Karpas-422 (cell line): ENCODE measurements around the gene ACSF3. TPM values are rescaled to one million over a fixed set of nuclear protein-coding genes. Genes with fewer than 3 reads are reported as not detected.
"Not testable (repeated sequence)": the region's sequence is repeated elsewhere in the genome, so short reads cannot be mapped to it uniquely, and the experiment has no call there.

Experiments
- DNase-seq: peaks from one replicate; pipeline ENCODE4 v3.0.0-alpha.2; 2015
- H2AFZ ChIP-seq: fragments of 200-600 bp; sonication (generic); 2 replicates; pipeline ENCODE4 v1.6.1; 2014; ENCODE audit warnings: antibody characterized with exemption, low read length, mixed read lengths
- H3K27ac ChIP-seq: fragments of 200-600 bp; sonication (generic); 2 replicates; pipeline ENCODE4 v1.5.1; 2014; ENCODE audit warnings: mild to moderate bottlenecking, low read length, moderate library complexity
- H3K27me3 ChIP-seq: fragments of 200-600 bp; sonication (generic); 2 replicates; pipeline ENCODE4 v1.6.1; 2014; ENCODE audit warnings: low read length, mixed read lengths
- H3K36me3 ChIP-seq: fragments of 200-600 bp; sonication (generic); 2 replicates; pipeline ENCODE4 v1.6.1; 2014; ENCODE audit warnings: low read length, mixed read lengths; ENCODE audit not compliant: insufficient read depth
- H3K4me1 ChIP-seq: fragments of 200-600 bp; sonication (generic); 2 replicates; pipeline ENCODE4 v1.6.1; 2014; ENCODE audit warnings: mild to moderate bottlenecking, low read length, mixed read lengths
- H3K4me2 ChIP-seq: fragments of 200-600 bp; sonication (generic); 2 replicates; pipeline ENCODE4 v1.6.1; 2014; ENCODE audit warnings: low read length, low read depth, mild to moderate bottlenecking; ENCODE audit not compliant: poor library complexity, severe bottlenecking
- H3K4me3 ChIP-seq: fragments of 200-600 bp; sonication (generic); 2 replicates; pipeline ENCODE4 v1.5.1; 2014; ENCODE audit warnings: mild to moderate bottlenecking, antibody characterized with exemption, low read length, mixed read lengths
- H3K79me2 ChIP-seq: fragments of 200-600 bp; sonication (generic); 2 replicates; pipeline ENCODE4 v1.6.1; 2014; ENCODE audit warnings: mild to moderate bottlenecking, low read length, mixed read lengths
- H3K9ac ChIP-seq: fragments of 200-600 bp; sonication (generic); 2 replicates; pipeline ENCODE4 v1.6.0; 2014; ENCODE audit warnings: low read length
- H3K9me2 ChIP-seq: fragments of 200-600 bp; sonication (generic), shearing (Covaris generic); replicated peaks from 2 replicates; pipeline ENCODE4 v1.6.0; 2014; ENCODE audit warnings: mild to moderate bottlenecking, low read length, moderate library complexity; ENCODE audit not compliant: insufficient read depth
- H3K9me3 ChIP-seq: fragments of 300-700, 200-600 bp; sonication (generic); 2 replicates; pipeline ENCODE4 v1.6.1; 2014; ENCODE audit warnings: low read length, mixed read lengths
- H4K20me1 ChIP-seq: fragments of 200-600 bp; sonication (generic); 2 replicates; pipeline ENCODE4 v1.6.1; 2014; ENCODE audit warnings: mild to moderate bottlenecking, antibody characterized with exemption, low read length, low read depth; ENCODE audit not compliant: insufficient read depth
- total RNA-seq: library from RNA; depleted of rRNA; stranded (reverse); fragments of >200 nt; shearing (Covaris generic); gene quantifications from 2 replicates; pipeline ENCODE4 v1.2.3, GENCODE V29; 2014; ENCODE audit warnings: low replicate concordance

Gene ACSF3
- total RNA-seq, 1 experiment from 2014 or later = 30.4 TPM

DNA sequence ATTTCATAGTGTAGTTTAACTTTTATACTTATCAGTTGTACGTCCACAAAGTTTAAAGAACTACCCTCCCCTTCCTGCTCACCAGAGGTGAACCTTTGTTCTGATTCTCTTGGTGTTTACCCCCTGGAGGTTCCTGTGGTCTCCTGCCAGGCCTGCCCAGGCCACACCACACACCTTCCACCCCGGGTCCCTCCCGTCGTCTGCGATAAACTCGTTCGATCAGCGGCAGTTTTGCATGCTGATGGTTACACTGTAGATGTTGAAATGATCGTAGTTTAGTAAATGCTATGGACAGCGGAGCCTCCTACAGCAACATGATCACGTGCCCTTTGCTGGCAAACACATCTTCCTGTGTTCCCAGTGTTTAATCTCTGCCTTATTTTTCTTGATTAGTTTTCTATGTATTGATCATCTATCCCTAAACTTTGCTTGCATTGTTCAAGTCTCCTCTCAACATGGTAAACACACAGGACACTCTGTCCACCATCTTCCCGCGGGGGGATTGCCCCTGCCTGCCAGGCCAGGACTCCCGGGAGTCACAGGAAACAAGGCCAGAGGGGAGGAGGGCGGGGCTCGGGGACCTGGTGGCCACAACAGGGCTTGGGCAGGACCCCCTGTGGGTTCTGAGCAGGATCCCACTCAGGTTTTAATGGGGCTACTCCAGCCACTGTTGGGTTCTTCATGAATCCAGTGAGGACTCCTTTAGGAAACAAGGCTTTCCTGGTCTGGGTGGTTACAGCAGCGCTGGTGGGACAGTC, 2.8 kb upstream of the ACSF3 start:
- peaks cover 20% of the 10 kb centered on the region for H3K4me1 ChIP-seq
- no peaks in the 10 kb centered on the region for H3K27me3 ChIP-seq
- H2AFZ ChIP-seq = no peak overlapping the region
- H3K9me2 ChIP-seq = no peaks in the 10 kb centered on the region
- H3K9ac ChIP-seq = no peak overlapping the region
- H3K36me3 ChIP-seq = no peaks in the 10 kb centered on the region
- peaks cover 10% of the 10 kb centered on the region; the same call in 1 of the 2 replicates for H4K20me1 ChIP-seq
- no peak overlapping the region for H3K27ac ChIP-seq
- no peak overlapping the region for H3K4me3 ChIP-seq
- H3K4me2 ChIP-seq = no peak overlapping the region
- H3K79me2 ChIP-seq = peaks cover 16% of the 10 kb centered on the region
- DNase-seq = no peak
- H3K9me3 ChIP-seq = no peaks in the 10 kb centered on the region

DNA sequence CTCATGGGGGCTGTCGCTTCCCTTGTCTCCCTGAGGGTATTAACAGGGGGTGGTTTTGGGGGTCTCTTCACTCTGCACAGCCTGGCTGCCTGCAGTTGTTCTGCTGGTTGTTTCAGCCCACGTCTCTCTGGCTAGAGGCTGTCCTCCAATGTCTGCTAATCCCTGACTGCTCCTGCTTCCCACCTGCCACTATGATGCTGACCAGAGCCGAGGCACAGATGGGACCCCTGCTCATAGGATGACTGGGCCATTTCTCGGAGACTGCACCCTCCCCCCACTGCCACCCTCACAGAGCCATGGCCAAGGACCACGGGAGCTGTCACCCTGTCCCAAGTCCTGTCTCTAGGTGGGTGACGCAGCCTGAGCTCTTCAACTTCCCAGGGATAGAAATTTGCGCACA, 1.6 kb upstream of the ACSF3 start:
- Histone ChIP-seq H4K20me1 (peaks cover 22% of the 10 kb centered on the region; the same call in 1 of the 2 replicates), H3K4me2 (no peak overlapping the region), H3K9me2 (no peaks in the 10 kb centered on the region), H3K36me3 (no peaks in the 10 kb centered on the region), H3K79me2 (peaks cover 24% of the 10 kb centered on the region), H3K4me1 (peaks cover 26% of the 10 kb centered on the region), H3K27ac (no peak overlapping the region), H3K9ac (no peak overlapping the region), H3K27me3 (no peaks in the 10 kb centered on the region), H2AFZ (no peak overlapping the region), H3K4me3 (no peak overlapping the region), H3K9me3 (no peaks in the 10 kb centered on the region)
- no peak for DNase-seq

- H3K79me2 ChIP-seq = peaks cover 30% of the 10 kb centered on the region
- H3K36me3 ChIP-seq, H3K9me3 ChIP-seq, H3K27ac ChIP-seq, H3K9me2 ChIP-seq, DNase-seq, H2AFZ ChIP-seq, H3K27me3 ChIP-seq: not testable (repeated sequence)
- peaks cover 30% of the 10 kb centered on the region; the same call in 1 of the 2 replicates for H4K20me1 ChIP-seq
- peak overlapping the region; percentile 91 for H3K9ac ChIP-seq
- H3K4me2 ChIP-seq = peak overlapping the region; percentile 71
- H3K4me1 ChIP-seq = peaks cover 38% of the 10 kb centered on the region
- H3K4me3 ChIP-seq = peak overlapping the region; percentile 99
These were observed 425 bp upstream of the ACSF3 start for GRCh38 chr16:89093252-89093601.

GRCh38 chr16:89094252-89094879, 714 bp downstream of the ACSF3 start:
- Histone ChIP-seq H3K4me1 (peaks cover 50% of the 10 kb centered on the region), H3K4me2 (peak overlapping the region; percentile 84), H3K27ac (peak overlapping the region; percentile 51; the same call in 1 of the 2 replicates), H3K9ac (peak overlapping the region; percentile 91), H3K79me2 (peaks cover 38% of the 10 kb centered on the region), H3K4me3 (peak overlapping the region; percentile 99), H3K27me3 (no peaks in the 10 kb centered on the region), H2AFZ (peak overlapping the region; percentile 94), H3K9me3 (no peaks in the 10 kb centered on the region), H4K20me1 (peaks cover 37% of the 10 kb centered on the region; the same call in 1 of the 2 replicates), H3K36me3 (no peaks in the 10 kb centered on the region; the same call in 1 of the 2 replicates), H3K9me2 (no peaks in the 10 kb centered on the region)
- peak; percentile 53 for DNase-seq

GRCh38 chr16:89094880-89095258, 1.2 kb downstream of the ACSF3 start:
- Histone ChIP-seq H3K9ac (peak overlapping the region; percentile 91), H3K9me2 (no peaks in the 10 kb centered on the region), H3K4me3 (peak overlapping the region; percentile 99), H3K4me2 (peak overlapping the region; percentile 84), H3K79me2 (peaks cover 44% of the 10 kb centered on the region), H3K27ac (peak overlapping the region; percentile 51; the same call in 1 of the 2 replicates), H3K36me3 (no peaks in the 10 kb centered on the region; the same call in 1 of the 2 replicates), H4K20me1 (peaks cover 42% of the 10 kb centered on the region; the same call in 1 of the 2 replicates), H3K27me3 (no peaks in the 10 kb centered on the region), H3K4me1 (peaks cover 52% of the 10 kb centered on the region), H2AFZ (no peak overlapping the region), H3K9me3 (no peaks in the 10 kb centered on the region)
- DNase-seq = no peak

- Histone ChIP-seq H3K79me2 (peaks cover 50% of the 10 kb centered on the region), H3K4me1 (peaks cover 52% of the 10 kb centered on the region), H3K36me3 (no peaks in the 10 kb centered on the region; the same call in 1 of the 2 replicates), H2AFZ (no peak overlapping the region), H3K9me3 (no peaks in the 10 kb centered on the region), H3K27me3 (no peaks in the 10 kb centered on the region), H3K27ac (no peak overlapping the region; the same call in 1 of the 2 replicates), H3K4me3 (peak overlapping the region; percentile 99), H3K4me2 (peak overlapping the region; percentile 84), H3K9me2 (no peaks in the 10 kb centered on the region), H4K20me1 (peaks cover 48% of the 10 kb centered on the region; the same call in 1 of the 2 replicates), H3K9ac (peak overlapping the region; percentile 91)
- peak; percentile 49 for DNase-seq
These were observed 1.9 kb downstream of the ACSF3 start for GRCh38 chr16:89095491-89095951.

DNA sequence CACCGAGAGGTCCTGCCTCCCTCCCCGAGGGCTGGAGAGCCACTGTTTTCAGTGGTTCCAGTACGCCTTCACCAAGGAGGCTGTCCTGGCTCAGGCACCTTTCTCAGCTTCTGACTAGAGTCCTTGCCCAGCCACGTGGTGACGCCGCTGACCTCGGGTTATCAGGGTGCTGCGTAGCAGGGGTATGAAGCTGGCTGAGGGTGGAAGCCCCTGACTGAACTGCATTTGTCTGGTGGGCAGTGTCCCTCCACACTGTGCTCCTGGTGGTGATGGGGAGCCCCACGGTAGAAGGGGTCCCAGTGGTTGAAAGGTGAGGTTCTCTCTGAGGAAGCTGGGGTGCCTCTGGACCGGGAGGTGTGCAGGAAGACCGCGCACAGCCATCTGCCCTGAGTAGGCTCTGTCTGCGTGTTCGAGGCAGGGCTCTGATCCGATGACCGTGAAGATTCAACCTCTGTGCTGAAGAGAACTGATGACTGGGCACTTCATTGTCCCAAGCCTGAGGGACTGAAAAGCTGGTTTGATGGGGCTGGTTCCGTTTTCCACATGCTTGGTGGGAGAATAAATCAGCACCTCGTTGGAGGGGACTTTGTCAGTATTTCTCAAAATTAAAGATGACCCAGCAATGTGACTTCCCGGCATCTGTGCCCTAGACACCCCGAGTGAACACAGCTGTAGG, 2.5 kb downstream of the ACSF3 start:
- H3K27me3 ChIP-seq = no peaks in the 10 kb centered on the region
- H3K9me3 ChIP-seq = no peaks in the 10 kb centered on the region
- no peak overlapping the region for H3K27ac ChIP-seq
- H4K20me1 ChIP-seq = peaks cover 49% of the 10 kb centered on the region; the same call in 1 of the 2 replicates
- no peaks in the 10 kb centered on the region; the same call in 1 of the 2 replicates for H3K36me3 ChIP-seq
- no peaks in the 10 kb centered on the region for H3K9me2 ChIP-seq
- no peak for DNase-seq
- H3K79me2 ChIP-seq = peaks cover 50% of the 10 kb centered on the region
- H2AFZ ChIP-seq = no peak overlapping the region
- H3K4me2 ChIP-seq = peak overlapping the region; percentile 84
- peak overlapping the region; percentile 45; the same call in 1 of the 2 replicates for H3K9ac ChIP-seq
- peaks cover 52% of the 10 kb centered on the region for H3K4me1 ChIP-seq
- peak overlapping the region; percentile 39; the same call in 1 of the 2 replicates for H3K4me3 ChIP-seq
